HepG2 (cell line): ENCODE results near the gene FAM229B. TPM values are rescaled to one million over a fixed set of nuclear protein-coding genes. Genes with fewer than 3 reads are reported as not detected.
A peak's percentile ranks its signal among the peaks of the same experiment; 100 is the strongest.

Experiments
- ARHGAP35 ChIP-seq: sonication (generic); formaldehyde crosslinking; IDR thresholded peaks from 2 replicates; pipeline ENCODE4 v1.9.0; 2022; ENCODE audit warnings: mild to moderate bottlenecking, inconsistent platforms, moderate library complexity, missing genetic modification reagents, borderline replicate concordance
- ARNT ChIP-seq: fragments of 450-650 bp; IDR thresholded peaks from 2 replicates; pipeline ENCODE4 v1.6.1; 2017
- CBFB ChIP-seq: sonication (generic); formaldehyde crosslinking; IDR thresholded peaks from 2 replicates; pipeline ENCODE4 v1.4.0; 2020; ENCODE audit warnings: missing genetic modification reagents
- GFI1 ChIP-seq: sonication (generic); formaldehyde crosslinking; IDR thresholded peaks from 2 replicates; pipeline ENCODE4 v1.5.0; 2020; ENCODE audit warnings: missing genetic modification reagents, mild to moderate bottlenecking, borderline replicate concordance
- HDAC2 ChIP-seq: sonication (generic); formaldehyde crosslinking; IDR thresholded peaks from 2 replicates; pipeline ENCODE4 v1.4.0; 2020; ENCODE audit warnings: missing genetic modification reagents
- HES4 ChIP-seq: sonication (generic); formaldehyde crosslinking; IDR thresholded peaks from 2 replicates; pipeline ENCODE4 v1.9.0; 2021; ENCODE audit warnings: mild to moderate bottlenecking, missing genetic modification reagents, borderline replicate concordance
- HNRNPL ChIP-seq: fragments of 200-400 bp; formaldehyde crosslinking; IDR thresholded peaks from 2 replicates; pipeline ENCODE4 v1.6.1; 2017; ENCODE audit warnings: mild to moderate bottlenecking, low read depth, low read length
- IRF1 ChIP-seq: sonication (generic); formaldehyde crosslinking; IDR thresholded peaks from 2 replicates; pipeline ENCODE4 v1.4.0; 2020; ENCODE audit warnings: low read depth, mild to moderate bottlenecking, missing genetic modification reagents
- KLF16 ChIP-seq, 2 experiments: sonication (generic) in 1 of 2; formaldehyde crosslinking in 1 of 2; IDR thresholded peaks; 2 replicates each; pipeline versions ENCODE4 v1.6.1 to v1.8.0; 2016 to 2023; ENCODE audit warnings: missing genetic modification reagents in 2 of 2, missing compliant biosample characterization in 1 of 2
- KMT2B ChIP-seq: IDR thresholded peaks from 2 replicates; pipeline ENCODE4 v1.6.1; 2016; ENCODE audit warnings: missing genetic modification reagents, missing compliant biosample characterization
- PCBP2 ChIP-seq: fragments of 200-400 bp; formaldehyde crosslinking; optimal IDR thresholded peaks from 2 replicates; pipeline ENCODE3; 2018; ENCODE audit warnings: low read length, low read depth; ENCODE audit not compliant: poor library complexity, severe bottlenecking
- STAG1 ChIP-seq: sonication (generic); formaldehyde crosslinking; IDR thresholded peaks from 2 replicates; pipeline ENCODE4 v1.4.0; 2020; ENCODE audit warnings: missing genetic modification reagents
- TFDP1 ChIP-seq: IDR thresholded peaks from 2 replicates; pipeline ENCODE4 v1.6.1; 2016; ENCODE audit warnings: missing compliant biosample characterization, missing genetic modification reagents, borderline replicate concordance
- THAP8 ChIP-seq: sonication (generic); formaldehyde crosslinking; IDR thresholded peaks from 2 replicates; pipeline ENCODE4 v1.5.1; 2020; ENCODE audit warnings: missing genetic modification reagents, mild to moderate bottlenecking, borderline replicate concordance
- TRIM24 ChIP-seq: sonication (generic); formaldehyde crosslinking; IDR thresholded peaks from 2 replicates; pipeline ENCODE4 v1.8.0; 2022; ENCODE audit warnings: mild to moderate bottlenecking, missing genetic modification reagents
- ZNF230 ChIP-seq: sonication (generic); formaldehyde crosslinking; IDR thresholded peaks from 2 replicates; pipeline ENCODE4 v1.4.0; 2020; ENCODE audit warnings: mild to moderate bottlenecking, missing genetic modification reagents
- ZNF563 ChIP-seq: sonication (generic); formaldehyde crosslinking; IDR thresholded peaks from 2 replicates; pipeline ENCODE4 v1.8.0; 2022; ENCODE audit warnings: mild to moderate bottlenecking, moderate library complexity, missing genetic modification reagents
- ZNF777 ChIP-seq: sonication (generic); formaldehyde crosslinking; IDR thresholded peaks from 2 replicates; pipeline ENCODE4 v1.4.0; 2020; ENCODE audit warnings: missing genetic modification reagents
- polyA plus RNA-seq, 8 experiments: library from polyadenylated mRNA; depleted of rRNA in 3 of 8; stranded (reverse) in 7 of 8; unstranded in 1 of 8; fragments of >200 nt; fragmentation: Illumina TruSeq in 4 of 8; extraction: Trizol in 4 of 8; gene quantifications; 2 replicates each; pipeline versions ENCODE4 v1.2.1 to v1.2.3, GENCODE V29; 2011 to 2016; ENCODE audit warnings: low read depth in 4 of 8, missing spikeins in 1 of 8, mixed read lengths in 1 of 8; ENCODE audit not compliant: insufficient read depth in 1 of 8
- total RNA-seq, 5 experiments: library from RNA; depleted of rRNA; stranded (reverse); fragments of >200 nt; fragmentation: Illumina TruSeq; extraction: Trizol; gene quantifications; 2 replicates each; pipeline ENCODE4 v1.2.3, GENCODE V29; 2016; ENCODE audit warnings: low read depth in 1 of 5
- TF ChIP-seq, protein P1 (sequence below): sonication (generic); formaldehyde crosslinking; IDR thresholded peaks from 2 replicates; pipeline ENCODE4 v1.5.0; 2020; ENCODE audit warnings: missing genetic modification reagents
- TF ChIP-seq, protein P2 (sequence below): sonication (generic); formaldehyde crosslinking; IDR thresholded peaks from 2 replicates; pipeline ENCODE4 v1.5.0; 2020; ENCODE audit warnings: missing genetic modification reagents, mild to moderate bottlenecking, borderline replicate concordance
- TF ChIP-seq, protein P3 (sequence below): sonication (generic); formaldehyde crosslinking; conservative IDR thresholded peaks from 2 replicates; pipeline ENCODE4 v1.4.0; 2020; ENCODE audit warnings: missing genetic modification reagents
- TF ChIP-seq, protein P4 (sequence below): sonication (generic); formaldehyde crosslinking; IDR thresholded peaks from 2 replicates; pipeline ENCODE4 v1.4.0; 2020; ENCODE audit warnings: mild to moderate bottlenecking, missing genetic modification reagents
- TF ChIP-seq, protein P5 (sequence below): sonication (generic); formaldehyde crosslinking; IDR thresholded peaks from 2 replicates; pipeline ENCODE4 v1.5.1; 2020; ENCODE audit warnings: mild to moderate bottlenecking, missing genetic modification reagents, borderline replicate concordance

The FAM229B gene
- total and polyA plus RNA-seq, 2 of the 13 experiments (the other 11 are each of a cell fraction or from before 2014, with no cell fraction given): 11.3 to 19.5 TPM

DNA sequence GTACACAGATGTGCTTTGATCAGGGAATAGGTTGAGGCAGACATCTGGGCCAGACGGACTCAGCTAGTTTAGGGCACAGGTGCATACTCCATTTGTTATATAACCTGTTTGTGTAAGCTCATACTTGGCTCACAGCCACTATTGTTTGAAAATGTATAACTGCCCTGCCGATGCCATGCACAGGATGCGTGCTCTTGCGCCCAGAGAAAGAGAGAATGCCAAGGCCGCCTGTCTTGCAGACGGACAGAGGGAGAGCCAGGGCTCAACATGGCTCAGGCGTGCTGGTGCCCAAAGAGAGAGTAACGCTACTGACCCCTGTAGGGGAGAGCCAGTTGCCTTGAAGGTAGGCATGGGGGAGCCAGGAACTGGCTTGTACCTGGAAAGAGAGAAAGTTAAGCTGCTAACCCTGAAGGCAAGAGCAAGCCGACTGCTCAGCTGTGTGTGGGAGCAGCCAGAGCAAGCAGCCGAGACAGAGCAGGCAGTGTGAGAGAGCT is 57.7 kb downstream of the FAM229B start (continued):
- TF ChIP-seq ARNT (no peak), HDAC2 (CRISPR knock-in tag) (peak; percentile 36), KMT2B (CRISPR knock-in tag) (no peak), ARHGAP35 (CRISPR knock-in tag) (no peak), ZNF563 (CRISPR knock-in tag) (no peak), TFDP1 (no peak), CBFB (CRISPR knock-in tag) (no peak), HNRNPL (no peak), STAG1 (CRISPR knock-in tag) (0 out of 2 replicates have a peak, but pooled peaks have one; percentile 17), KLF16 (CRISPR knock-in tag; IDR thresholded peaks at IDR 0.05) (no peak), IRF1 (CRISPR knock-in tag) (no peak), ZNF230 (CRISPR knock-in tag) (no peak), THAP8 (CRISPR knock-in tag) (no peak), HES4 (CRISPR knock-in tag) (no peak), ZNF777 (CRISPR knock-in tag) (no peak), TRIM24 (CRISPR knock-in tag) (no peak), GFI1 (CRISPR knock-in tag) (no peak), PCBP2 (no peak)
- TF ChIP-seq, protein P1, sequence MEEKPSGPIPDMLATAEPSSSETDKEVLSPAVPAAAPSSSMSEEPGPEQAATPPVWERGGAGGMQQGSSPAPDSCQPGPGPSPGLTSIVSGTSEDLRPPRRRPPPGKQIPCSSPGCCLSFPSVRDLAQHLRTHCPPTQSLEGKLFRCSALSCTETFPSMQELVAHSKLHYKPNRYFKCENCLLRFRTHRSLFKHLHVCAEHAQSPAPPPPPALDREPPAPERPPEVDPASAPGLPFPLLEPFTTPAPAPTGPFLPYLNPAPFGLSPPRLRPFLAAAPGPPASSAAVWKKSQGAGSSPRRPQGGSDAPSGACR (CRISPR knock-in tag): no peak
- TF ChIP-seq, protein P2, sequence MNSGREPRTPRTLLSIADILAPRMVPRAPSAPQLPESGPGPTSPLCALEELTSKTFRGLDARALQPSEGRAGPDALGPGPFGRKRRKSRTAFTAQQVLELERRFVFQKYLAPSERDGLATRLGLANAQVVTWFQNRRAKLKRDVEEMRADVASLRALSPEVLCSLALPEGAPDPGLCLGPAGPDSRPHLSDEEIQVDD (CRISPR knock-in tag): no peak
- TF ChIP-seq, protein P3, sequence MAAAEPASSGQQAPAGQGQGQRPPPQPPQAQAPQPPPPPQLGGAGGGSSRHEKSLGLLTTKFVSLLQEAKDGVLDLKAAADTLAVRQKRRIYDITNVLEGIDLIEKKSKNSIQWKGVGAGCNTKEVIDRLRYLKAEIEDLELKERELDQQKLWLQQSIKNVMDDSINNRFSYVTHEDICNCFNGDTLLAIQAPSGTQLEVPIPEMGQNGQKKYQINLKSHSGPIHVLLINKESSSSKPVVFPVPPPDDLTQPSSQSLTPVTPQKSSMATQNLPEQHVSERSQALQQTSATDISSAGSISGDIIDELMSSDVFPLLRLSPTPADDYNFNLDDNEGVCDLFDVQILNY (CRISPR knock-in tag): no peak
- TF ChIP-seq, protein P4, sequence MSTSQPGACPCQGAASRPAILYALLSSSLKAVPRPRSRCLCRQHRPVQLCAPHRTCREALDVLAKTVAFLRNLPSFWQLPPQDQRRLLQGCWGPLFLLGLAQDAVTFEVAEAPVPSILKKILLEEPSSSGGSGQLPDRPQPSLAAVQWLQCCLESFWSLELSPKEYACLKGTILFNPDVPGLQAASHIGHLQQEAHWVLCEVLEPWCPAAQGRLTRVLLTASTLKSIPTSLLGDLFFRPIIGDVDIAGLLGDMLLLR: no peak
- TF ChIP-seq, protein P5, sequence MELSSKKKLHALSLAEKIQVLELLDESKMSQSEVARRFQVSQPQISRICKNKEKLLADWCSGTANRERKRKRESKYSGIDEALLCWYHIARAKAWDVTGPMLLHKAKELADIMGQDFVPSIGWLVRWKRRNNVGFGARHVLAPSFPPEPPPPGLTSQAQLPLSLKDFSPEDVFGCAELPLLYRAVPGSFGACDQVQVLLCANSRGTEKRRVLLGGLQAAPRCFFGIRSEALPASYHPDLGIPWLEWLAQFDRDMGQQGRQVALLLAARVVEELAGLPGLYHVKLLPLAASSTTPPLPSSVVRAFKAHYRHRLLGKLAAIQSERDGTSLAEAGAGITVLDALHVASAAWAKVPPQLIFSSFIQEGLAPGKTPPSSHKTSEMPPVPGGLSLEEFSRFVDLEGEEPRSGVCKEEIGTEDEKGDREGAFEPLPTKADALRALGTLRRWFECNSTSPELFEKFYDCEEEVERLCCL (CRISPR knock-in tag): no peak
